ENCODE results near the gene QRSL1. TPM values are rescaled to one million over a fixed set of nuclear protein-coding genes. Genes with fewer than 3 reads are reported as not detected.
"Not testable (repeated sequence)": the region's sequence is repeated elsewhere in the genome, so short reads cannot be mapped to it uniquely, and the experiment has no call there.

The QRSL1 gene
- total RNA-seq, 1 experiment from 2014 or later = 61.4 TPM

- peaks cover 81% of the 10 kb centered on the region for H3K4me1 ChIP-seq (ENCODE audit: low read length)
- H3K9me2 ChIP-seq (replicated peaks; ENCODE audit: insufficient read depth, low read length) = no peaks in the 10 kb centered on the region
- no peaks in the 10 kb centered on the region for H3K79me2 ChIP-seq (ENCODE audit: low read length)
- H3K4me2 ChIP-seq (ENCODE audit: low read depth, low read length, poor library complexity, severe bottlenecking) = no peak overlapping the region
- H3K27me3 ChIP-seq (ENCODE audit: low read length) = no peaks in the 10 kb centered on the region
- H4K20me1 ChIP-seq (ENCODE audit: insufficient read depth, low read depth, low read length) = no peaks in the 10 kb centered on the region
- H3K27ac ChIP-seq (ENCODE audit: low read length) = peak overlapping the region; percentile 94
- no peak for DNase-seq
- H3K9me3 ChIP-seq (ENCODE audit: low read length) = no peaks in the 10 kb centered on the region
- H3K4me3 ChIP-seq (ENCODE audit: low read length) = no peak overlapping the region
- H3K36me3 ChIP-seq (ENCODE audit: insufficient read depth, low read length) = no peaks in the 10 kb centered on the region
- H3K9ac ChIP-seq (ENCODE audit: low read length) = no peak overlapping the region
- H2AFZ ChIP-seq (ENCODE audit: low read length) = peak overlapping the region; percentile 11; the same call in 1 of the 2 replicates
These were observed 62.9 kb downstream of the QRSL1 start for GRCh38 chr6:106692112-106692818.

DNA sequence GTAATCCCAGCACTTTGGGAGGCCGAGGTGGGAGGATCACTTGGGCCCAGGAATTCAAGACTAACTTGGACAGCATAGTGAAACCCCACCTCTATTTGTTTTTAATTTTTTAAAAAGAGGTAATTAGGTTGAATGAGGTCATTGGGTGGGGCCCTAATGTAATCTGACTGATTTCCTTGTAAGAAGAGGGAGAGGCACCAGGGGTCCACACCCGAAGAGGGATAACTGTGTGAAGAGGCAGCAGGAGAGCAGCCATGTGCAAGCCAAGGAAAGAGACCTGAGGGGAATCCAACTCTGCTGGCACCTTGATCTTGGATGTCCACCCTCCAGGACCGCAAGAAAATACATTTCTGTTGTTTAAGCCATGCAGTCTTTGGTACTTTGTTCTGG, 63.4 kb downstream of the QRSL1 start:
- Histone ChIP-seq H3K4me2 (ENCODE audit: low read depth, low read length, poor library complexity, severe bottlenecking) (no peak overlapping the region), H3K9ac (ENCODE audit: low read length) (peak overlapping the region; percentile 68; the same call in 1 of the 2 replicates), H3K4me1 (ENCODE audit: low read length) (peaks cover 81% of the 10 kb centered on the region), H4K20me1 (ENCODE audit: insufficient read depth, low read depth, low read length) (no peaks in the 10 kb centered on the region), H3K79me2 (ENCODE audit: low read length) (no peaks in the 10 kb centered on the region), H3K9me3 (ENCODE audit: low read length) (no peaks in the 10 kb centered on the region), H3K4me3 (ENCODE audit: low read length) (no peak overlapping the region), H2AFZ (ENCODE audit: low read length) (no peak overlapping the region), H3K27ac (ENCODE audit: low read length) (peak overlapping the region; percentile 94; the same call in 1 of the 2 replicates), H3K9me2 (replicated peaks; ENCODE audit: insufficient read depth, low read length) (no peaks in the 10 kb centered on the region), H3K36me3 (ENCODE audit: insufficient read depth, low read length) (no peaks in the 10 kb centered on the region), H3K27me3 (ENCODE audit: low read length) (no peaks in the 10 kb centered on the region)
- DNase-seq = no peak

DNA sequence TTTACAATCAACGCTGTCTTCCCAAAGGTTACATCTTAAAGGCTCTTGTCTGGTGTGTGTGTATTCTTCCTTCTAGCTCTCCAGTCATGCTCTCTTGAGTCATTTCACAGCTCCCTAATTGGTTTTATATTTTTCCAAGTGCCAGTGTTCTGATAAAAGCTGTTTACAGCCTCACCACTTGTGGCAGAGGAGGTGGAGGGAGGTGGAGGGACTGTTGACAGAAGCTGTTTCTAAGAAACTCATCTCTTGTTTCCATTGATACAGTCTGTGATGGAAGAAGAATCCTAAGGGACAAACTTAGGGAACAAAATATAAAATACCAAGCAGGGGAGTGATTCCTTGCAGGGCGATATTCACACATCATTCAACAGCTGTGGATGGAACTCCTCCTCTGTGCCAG, 64.0 kb downstream of the QRSL1 start:
- Histone ChIP-seq H3K9me3 (ENCODE audit: low read length) (no peaks in the 10 kb centered on the region), H3K9ac (ENCODE audit: low read length) (peak overlapping the region; percentile 68), H3K4me1 (ENCODE audit: low read length) (peaks cover 81% of the 10 kb centered on the region), H3K4me3 (ENCODE audit: low read length) (no peak overlapping the region), H3K4me2 (ENCODE audit: low read depth, low read length, poor library complexity, severe bottlenecking) (peak overlapping the region; percentile 62), H4K20me1 (ENCODE audit: insufficient read depth, low read depth, low read length) (no peaks in the 10 kb centered on the region), H3K36me3 (ENCODE audit: insufficient read depth, low read length) (no peaks in the 10 kb centered on the region), H3K79me2 (ENCODE audit: low read length) (no peaks in the 10 kb centered on the region), H2AFZ (ENCODE audit: low read length) (no peak overlapping the region), H3K27ac (ENCODE audit: low read length) (peak overlapping the region; percentile 94), H3K9me2 (replicated peaks; ENCODE audit: insufficient read depth, low read length) (no peaks in the 10 kb centered on the region), H3K27me3 (ENCODE audit: low read length) (no peaks in the 10 kb centered on the region)
- no peak for DNase-seq

DNA sequence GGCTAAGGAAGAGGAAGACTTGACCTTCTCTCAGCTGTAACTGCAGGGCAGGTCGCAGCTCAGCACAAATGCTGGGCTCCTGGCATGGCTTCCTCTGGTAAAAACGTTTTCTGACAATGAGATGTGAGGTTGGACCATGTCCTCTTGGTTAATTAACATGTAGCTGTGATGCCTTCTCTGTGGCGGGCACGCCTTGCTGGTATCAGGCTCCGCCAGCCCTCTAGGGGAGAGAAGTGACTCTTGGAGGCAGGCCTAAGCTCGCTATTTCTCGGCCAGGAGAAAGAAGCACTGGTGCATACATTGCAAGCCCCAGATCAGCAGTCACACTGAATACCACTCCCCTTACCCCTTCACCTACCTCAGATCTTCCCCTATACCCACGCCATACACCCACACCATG, 65.0 kb downstream of the QRSL1 start:
- Histone ChIP-seq H2AFZ (ENCODE audit: low read length) (peak overlapping the region; percentile 31), H3K9me3 (ENCODE audit: low read length) (no peaks in the 10 kb centered on the region), H3K4me3 (ENCODE audit: low read length) (peak overlapping the region; percentile 26; the same call in 1 of the 2 replicates), H3K9me2 (replicated peaks; ENCODE audit: insufficient read depth, low read length) (no peaks in the 10 kb centered on the region), H3K4me2 (ENCODE audit: low read depth, low read length, poor library complexity, severe bottlenecking) (peak overlapping the region; percentile 62), H4K20me1 (ENCODE audit: insufficient read depth, low read depth, low read length) (no peaks in the 10 kb centered on the region), H3K36me3 (ENCODE audit: insufficient read depth, low read length) (no peaks in the 10 kb centered on the region), H3K79me2 (ENCODE audit: low read length) (no peaks in the 10 kb centered on the region), H3K27ac (ENCODE audit: low read length) (peak overlapping the region; percentile 94), H3K27me3 (ENCODE audit: low read length) (no peaks in the 10 kb centered on the region), H3K4me1 (ENCODE audit: low read length) (peaks cover 75% of the 10 kb centered on the region), H3K9ac (ENCODE audit: low read length) (peak overlapping the region; percentile 68)
- peak; percentile 89 for DNase-seq

DNA sequence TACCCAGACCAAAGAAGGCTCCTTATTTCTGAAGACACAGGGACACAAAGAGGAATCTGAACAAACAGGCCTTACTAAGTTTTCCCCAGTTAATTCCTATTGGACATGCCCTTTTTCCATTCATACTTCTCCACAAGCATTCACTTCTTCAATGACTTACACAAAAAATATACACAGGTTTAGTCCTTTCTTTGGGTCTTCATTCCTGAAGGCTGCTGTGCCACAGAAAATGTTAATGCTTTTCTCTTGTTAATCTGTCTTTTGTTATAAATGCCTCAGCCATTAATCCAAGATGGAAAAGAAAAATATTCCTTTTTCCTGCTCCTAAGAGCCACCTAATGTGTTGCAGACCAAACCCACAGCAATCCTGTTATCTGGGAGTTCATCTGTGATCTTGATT, 71.2 kb downstream of the QRSL1 start:
- DNase-seq = no peak
- Histone ChIP-seq H3K9me2 (replicated peaks; ENCODE audit: insufficient read depth, low read length) (no peaks in the 10 kb centered on the region), H3K27me3 (ENCODE audit: low read length) (no peaks in the 10 kb centered on the region), H3K27ac (ENCODE audit: low read length) (peak overlapping the region; percentile 99), H2AFZ (ENCODE audit: low read length) (0 out of 2 replicates have a peak overlapping the region, but pooled peaks have one; percentile 15), H3K36me3 (ENCODE audit: insufficient read depth, low read length) (no peaks in the 10 kb centered on the region; the same call in 1 of the 2 replicates), H3K4me1 (ENCODE audit: low read length) (peaks cover 81% of the 10 kb centered on the region), H3K79me2 (ENCODE audit: low read length) (no peaks in the 10 kb centered on the region), H4K20me1 (ENCODE audit: insufficient read depth, low read depth, low read length) (no peaks in the 10 kb centered on the region), H3K4me2 (ENCODE audit: low read depth, low read length, poor library complexity, severe bottlenecking) (peak overlapping the region; percentile 74), H3K4me3 (ENCODE audit: low read length) (no peak overlapping the region), H3K9me3 (ENCODE audit: low read length) (peaks cover 9% of the 10 kb centered on the region), H3K9ac (ENCODE audit: low read length) (peak overlapping the region; percentile 80)

DNA sequence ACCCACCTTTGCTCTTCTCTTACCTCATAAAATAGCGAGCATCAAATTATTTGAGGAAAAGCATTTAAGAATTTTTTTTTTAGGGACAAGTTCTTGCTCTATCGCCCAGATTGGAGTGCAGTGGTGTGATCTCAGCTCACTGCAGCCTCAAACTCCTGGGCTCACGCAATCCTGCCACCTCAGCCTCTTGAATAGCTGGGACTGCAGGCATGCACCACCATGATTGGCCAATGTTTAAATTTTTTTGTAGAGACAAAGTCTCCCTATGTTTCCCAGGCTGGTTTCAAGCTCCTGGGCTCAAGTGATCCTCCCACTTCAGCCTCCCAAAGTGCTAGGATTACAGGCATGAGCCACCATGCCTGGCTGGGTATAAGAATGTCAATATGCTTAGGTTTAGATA, 71.8 kb downstream of the QRSL1 start:
- not testable (repeated sequence) for H3K79me2 ChIP-seq (ENCODE audit: low read length); H3K27me3 ChIP-seq (ENCODE audit: low read length); H3K36me3 ChIP-seq (ENCODE audit: insufficient read depth, low read length); H2AFZ ChIP-seq (ENCODE audit: low read length); H3K4me3 ChIP-seq (ENCODE audit: low read length); DNase-seq; H3K9me2 ChIP-seq (replicated peaks; ENCODE audit: insufficient read depth, low read length); H4K20me1 ChIP-seq (ENCODE audit: insufficient read depth, low read depth, low read length)
- Histone ChIP-seq H3K4me1 (ENCODE audit: low read length) (peaks cover 75% of the 10 kb centered on the region), H3K9me3 (ENCODE audit: low read length) (peaks cover 15% of the 10 kb centered on the region), H3K9ac (ENCODE audit: low read length) (peak overlapping the region; percentile 80), H3K27ac (ENCODE audit: low read length) (peak overlapping the region; percentile 99), H3K4me2 (ENCODE audit: low read depth, low read length, poor library complexity, severe bottlenecking) (peak overlapping the region; percentile 74)

GRCh38 chr6:106702046-106702445, 72.7 kb downstream of the QRSL1 start:
- Histone ChIP-seq H3K9me3 (ENCODE audit: low read length) (peaks cover 16% of the 10 kb centered on the region), H3K4me2 (ENCODE audit: low read depth, low read length, poor library complexity, severe bottlenecking) (peak overlapping the region; percentile 74), H3K36me3 (ENCODE audit: insufficient read depth, low read length) (peaks cover 6% of the 10 kb centered on the region; the same call in 1 of the 2 replicates), H2AFZ (ENCODE audit: low read length) (no peak overlapping the region), H4K20me1 (ENCODE audit: insufficient read depth, low read depth, low read length) (no peaks in the 10 kb centered on the region), H3K27me3 (ENCODE audit: low read length) (no peaks in the 10 kb centered on the region), H3K4me3 (ENCODE audit: low read length) (peak overlapping the region; percentile 44; the same call in 1 of the 2 replicates), H3K9me2 (replicated peaks; ENCODE audit: insufficient read depth, low read length) (no peaks in the 10 kb centered on the region), H3K79me2 (ENCODE audit: low read length) (no peaks in the 10 kb centered on the region), H3K27ac (ENCODE audit: low read length) (peak overlapping the region; percentile 99), H3K4me1 (ENCODE audit: low read length) (peaks cover 67% of the 10 kb centered on the region), H3K9ac (ENCODE audit: low read length) (peak overlapping the region; percentile 80)
- DNase-seq = peak; percentile 85

GRCh38 chr6:106702451-106703110, 73.2 kb downstream of the QRSL1 start:
- peak overlapping the region; percentile 74 for H3K4me2 ChIP-seq (ENCODE audit: low read depth, low read length, poor library complexity, severe bottlenecking)
- H3K27me3 ChIP-seq (ENCODE audit: low read length) = no peaks in the 10 kb centered on the region
- no peaks in the 10 kb centered on the region for H4K20me1 ChIP-seq (ENCODE audit: insufficient read depth, low read depth, low read length)
- DNase-seq = peak; percentile 95
- H3K9me2 ChIP-seq (replicated peaks; ENCODE audit: insufficient read depth, low read length) = no peaks in the 10 kb centered on the region
- H3K4me1 ChIP-seq (ENCODE audit: low read length) = peaks cover 64% of the 10 kb centered on the region
- H2AFZ ChIP-seq (ENCODE audit: low read length) = no peak overlapping the region
- H3K9me3 ChIP-seq (ENCODE audit: low read length) = peaks cover 16% of the 10 kb centered on the region
- peak overlapping the region; percentile 44; the same call in 1 of the 2 replicates for H3K4me3 ChIP-seq (ENCODE audit: low read length)
- peak overlapping the region; percentile 99 for H3K27ac ChIP-seq (ENCODE audit: low read length)
- peak overlapping the region; percentile 80 for H3K9ac ChIP-seq (ENCODE audit: low read length)
- H3K36me3 ChIP-seq (ENCODE audit: insufficient read depth, low read length) = peaks cover 6% of the 10 kb centered on the region; the same call in 1 of the 2 replicates
- H3K79me2 ChIP-seq (ENCODE audit: low read length) = no peaks in the 10 kb centered on the region
